ENCODE results near the gene PPP1R14B.
A peak's percentile ranks its signal among the peaks of the same experiment; 100 is the strongest.

PPP1R14B gene

GRCh38 chr11:64230171-64230984, 16.4 kb downstream of the PPP1R14B start, which contains the start of gene DNAJC4:
DNAJC4 (plus strand) TSS chr11:64230548; CDS start chr11:64230855, 307 bp downstream.
- H3K4me3 ChIP-seq (ENCODE audit: control insufficient read depth in 1 of 7, extremely low read depth in 1 of 7, insufficient read depth in 4 of 7, low read depth in 2 of 7, low read length in 6 of 7): peak within 1 kb of the TSS; percentile 72 to 92 (median 77)
- H3K9me3 ChIP-seq (ENCODE audit: control extremely low read depth in 1 of 5, control insufficient read depth in 4 of 5, insufficient read depth in 2 of 5, low read depth in 1 of 5, low read length in 4 of 5): no peaks in the 10 kb centered on the region
- H3K4me1 ChIP-seq (ENCODE audit: control extremely low read depth in 1 of 4, control insufficient read depth in 4 of 4, insufficient read depth in 4 of 4, low read length in 3 of 4): peaks cover 0 to 60% (median 58%) of the 10 kb centered on the region in 4 experiments
- no peaks in the 10 kb centered on the region for H3K27me3 ChIP-seq (replicated peaks in 2 of 5; ENCODE audit: control insufficient read depth in 4 of 5, insufficient read depth in 5 of 5, low read length in 4 of 5)
- peaks cover 0 to 4% (median 0%) of the 10 kb centered on the region in 4 experiments for H3K36me3 ChIP-seq (ENCODE audit: control insufficient read depth in 4 of 4, insufficient read depth in 4 of 4, low read length in 3 of 4)
- ChIA-PET POLR2A (interaction anchor here (0.6 to 3.1 kb wide), 5 partner anchors 11 to 71 kb away, joined by 3 to 12 read pairs (median 4); partner anchors contain the start of genes FERMT3 and FKBP2), CTCF (interaction anchor here (0.5 to 5.4 kb wide), 3 partner anchors 24 to 74 kb away, joined by 3 to 58 read pairs (median 4); partner anchors contain the start of gene FERMT3)
- WGBS (ENCODE audit: insufficient coverage): under 1% methylated on average over 60 of the region's 62 CpGs
- peak; percentile 88 to 93 (median 92) for DNase-seq
- H3K27ac ChIP-seq (ENCODE audit: insufficient read depth in 1 of 2, low read depth in 1 of 2, low read length in 2 of 2, poor library complexity in 1 of 2, severe bottlenecking in 2 of 2): peak within 1 kb of the TSS; percentile 40 to 83

GRCh38 chr11:64229744-64230170, 17.0 kb downstream of the PPP1R14B start:
- peaks cover 0 to 4% (median 0%) of the 10 kb centered on the region in 4 experiments for H3K36me3 ChIP-seq (ENCODE audit: control insufficient read depth in 4 of 4, insufficient read depth in 4 of 4, low read length in 3 of 4)
- H3K9me3 ChIP-seq (ENCODE audit: control extremely low read depth in 1 of 5, control insufficient read depth in 4 of 5, insufficient read depth in 2 of 5, low read depth in 1 of 5, low read length in 4 of 5): no peaks in the 10 kb centered on the region
- ChIA-PET CTCF (interaction anchor here (1.2 to 5.4 kb wide), 3 partner anchors 24 to 75 kb away, joined by 3 to 58 read pairs (median 4); partner anchors contain the start of gene FERMT3), POLR2A (interaction anchor here (0.8 to 3.1 kb wide), 4 partner anchors 11 to 75 kb away, joined by 3 to 12 read pairs (median 4); partner anchors contain the start of genes FERMT3 and FKBP2)
- H3K4me3 ChIP-seq (ENCODE audit: control insufficient read depth in 1 of 7, extremely low read depth in 1 of 7, insufficient read depth in 4 of 7, low read depth in 2 of 7, low read length in 6 of 7): peak overlapping the region in 6 of 7 experiments; percentile 73 to 92 (median 82)
- H3K4me1 ChIP-seq (ENCODE audit: control extremely low read depth in 1 of 4, control insufficient read depth in 4 of 4, insufficient read depth in 4 of 4, low read length in 3 of 4): peaks cover 0 to 60% (median 58%) of the 10 kb centered on the region in 4 experiments
- no peak for DNase-seq
- WGBS (ENCODE audit: insufficient coverage): 74% methylated on average over 9 of the region's 13 CpGs
- peak overlapping the region in 1 of 2 experiments; percentile 83 for H3K27ac ChIP-seq (ENCODE audit: insufficient read depth in 1 of 2, low read depth in 1 of 2, low read length in 2 of 2, poor library complexity in 1 of 2, severe bottlenecking in 2 of 2)
- H3K27me3 ChIP-seq (replicated peaks in 2 of 5; ENCODE audit: control insufficient read depth in 4 of 5, insufficient read depth in 5 of 5, low read length in 4 of 5): no peaks in the 10 kb centered on the region

GRCh38 chr11:64229090-64229743, 17.5 kb downstream of the PPP1R14B start:
- Histone ChIP-seq H3K4me3 (ENCODE audit: control insufficient read depth in 1 of 7, extremely low read depth in 1 of 7, insufficient read depth in 4 of 7, low read depth in 2 of 7, low read length in 6 of 7) (peak overlapping the region in 2 of 7 experiments; percentile 89 to 92), H3K4me1 (ENCODE audit: control extremely low read depth in 1 of 4, control insufficient read depth in 4 of 4, insufficient read depth in 4 of 4, low read length in 3 of 4) (peaks cover 0 to 65% (median 59%) of the 10 kb centered on the region in 4 experiments), H3K27ac (ENCODE audit: insufficient read depth in 1 of 2, low read depth in 1 of 2, low read length in 2 of 2, poor library complexity in 1 of 2, severe bottlenecking in 2 of 2) (peak overlapping the region in 1 of 2 experiments; percentile 83), H3K27me3 (replicated peaks in 2 of 5; ENCODE audit: control insufficient read depth in 4 of 5, insufficient read depth in 5 of 5, low read length in 4 of 5) (no peaks in the 10 kb centered on the region), H3K9me3 (ENCODE audit: control extremely low read depth in 1 of 5, control insufficient read depth in 4 of 5, insufficient read depth in 2 of 5, low read depth in 1 of 5, low read length in 4 of 5) (no peaks in the 10 kb centered on the region), H3K36me3 (ENCODE audit: control insufficient read depth in 4 of 4, insufficient read depth in 4 of 4, low read length in 3 of 4) (peaks cover 0 to 8% (median 1%) of the 10 kb centered on the region in 4 experiments)
- no peak for DNase-seq
- ChIA-PET POLR2A (interaction anchor here (0.8 to 3.1 kb wide), 3 partner anchors 12 to 75 kb away, joined by 3 to 12 read pairs (median 3); partner anchors contain the start of genes FERMT3 and FKBP2), CTCF (interaction anchor here (1.2 to 5.4 kb wide), 3 partner anchors 23 to 75 kb away, joined by 3 to 58 read pairs (median 4); partner anchors contain the start of gene FERMT3)
- 86% methylated on average over 6 of the region's 12 CpGs for WGBS (ENCODE audit: insufficient coverage)

- Histone ChIP-seq H3K4me3 (ENCODE audit: control insufficient read depth in 1 of 7, extremely low read depth in 1 of 7, insufficient read depth in 4 of 7, low read depth in 2 of 7, low read length in 6 of 7) (peak overlapping the region in 5 of 7 experiments; percentile 72 to 93 (median 88)), H3K27me3 (replicated peaks in 2 of 5; ENCODE audit: control insufficient read depth in 4 of 5, insufficient read depth in 5 of 5, low read length in 4 of 5) (no peaks in the 10 kb centered on the region), H3K36me3 (ENCODE audit: control insufficient read depth in 4 of 4, insufficient read depth in 4 of 4, low read length in 3 of 4) (peaks cover 0 to 25% (median 12%) of the 10 kb centered on the region in 4 experiments), H3K27ac (ENCODE audit: insufficient read depth in 1 of 2, low read depth in 1 of 2, low read length in 2 of 2, poor library complexity in 1 of 2, severe bottlenecking in 2 of 2) (peak overlapping the region in 1 of 2 experiments; percentile 87), H3K4me1 (ENCODE audit: control extremely low read depth in 1 of 4, control insufficient read depth in 4 of 4, insufficient read depth in 4 of 4, low read length in 3 of 4) (peaks cover 0 to 58% (median 52%) of the 10 kb centered on the region in 4 experiments), H3K9me3 (ENCODE audit: control extremely low read depth in 1 of 5, control insufficient read depth in 4 of 5, insufficient read depth in 2 of 5, low read depth in 1 of 5, low read length in 4 of 5) (no peaks in the 10 kb centered on the region)
- CTCF ChIA-PET: interaction anchor here (0.8 to 16.0 kb wide), 8 partner anchors 9 to 43 kb away, joined by 3 to 321 read pairs (median 4); partner anchors contain the start of gene FERMT3
- 100% methylated on average over 1 of the region's 3 CpGs for WGBS (ENCODE audit: insufficient coverage)
- POLR2A ChIA-PET: interaction anchor here (1.3 to 3.1 kb wide), 3 partner anchors 20 to 42 kb away, joined by 3 to 27 read pairs (median 6); partner anchors contain the start of genes FERMT3 and STIP1
- DNase-seq: no peak
These were observed 19.3 kb downstream of the PPP1R14B start for GRCh38 chr11:64227405-64227956.

GRCh38 chr11:64226507-64227051, 20.2 kb downstream of the PPP1R14B start:
- 2% methylated on average over 26 of the region's 26 CpGs for WGBS (ENCODE audit: insufficient coverage)
- H3K9me3 ChIP-seq (ENCODE audit: control extremely low read depth in 1 of 5, control insufficient read depth in 4 of 5, insufficient read depth in 2 of 5, low read depth in 1 of 5, low read length in 4 of 5): no peaks in the 10 kb centered on the region
- CTCF ChIA-PET: interaction anchor here (0.8 to 16.0 kb wide), 7 partner anchors 9 to 42 kb away, joined by 3 to 321 read pairs (median 4); partner anchors contain the start of gene FERMT3
- H3K4me3 ChIP-seq (ENCODE audit: control insufficient read depth in 1 of 7, extremely low read depth in 1 of 7, insufficient read depth in 4 of 7, low read depth in 2 of 7, low read length in 6 of 7): peak overlapping the region; percentile 35 to 93 (median 77)
- peak; percentile 22 to 76 (median 57) for DNase-seq
- peaks cover 0 to 54% (median 45%) of the 10 kb centered on the region in 4 experiments for H3K4me1 ChIP-seq (ENCODE audit: control extremely low read depth in 1 of 4, control insufficient read depth in 4 of 4, insufficient read depth in 4 of 4, low read length in 3 of 4)
- POLR2A ChIA-PET: interaction anchor here (0.7 to 3.1 kb wide), 8 partner anchors 10 to 41 kb away, joined by 3 to 27 read pairs (median 4); partner anchors contain the start of genes FERMT3, FKBP2 and STIP1
- no peaks in the 10 kb centered on the region for H3K27me3 ChIP-seq (replicated peaks in 2 of 5; ENCODE audit: control insufficient read depth in 4 of 5, insufficient read depth in 5 of 5, low read length in 4 of 5)
- H3K36me3 ChIP-seq (ENCODE audit: control insufficient read depth in 4 of 4, insufficient read depth in 4 of 4, low read length in 3 of 4): peaks cover 0 to 26% (median 13%) of the 10 kb centered on the region in 4 experiments
- peak overlapping the region in 1 of 2 experiments; percentile 87 for H3K27ac ChIP-seq (ENCODE audit: insufficient read depth in 1 of 2, low read depth in 1 of 2, low read length in 2 of 2, poor library complexity in 1 of 2, severe bottlenecking in 2 of 2)

Measured in common myeloid progenitor, CD34-positive (primary cell).